Upper lobe of left lung (tissue), 4 donors: ENCODE data around the gene ADD2.

ENCODE experiments used
- POLR2A ChIP-seq, 4 donors: fragments of 450-650 bp; IDR thresholded peaks; one replicate each; pipeline ENCODE4 v1.5.1; 2016 to 2017; ENCODE audit warnings: antibody characterized with exemption in 4 of 4, mild to moderate bottlenecking in 2 of 4
- POLR2AphosphoS5 ChIP-seq, 2 donors: sonication (generic); formaldehyde crosslinking; IDR thresholded peaks; one replicate each; pipeline ENCODE4 v1.5.1; 2017; ENCODE audit warnings: antibody characterized with exemption in 2 of 2
- TF ChIP-seq, protein P1 (sequence below), 6 experiments: fragments of 450-650 bp in 4 of 6; fragments of 200-600 bp in 2 of 6; sonication (generic) in 2 of 6; IDR thresholded peaks; one replicate each; pipeline ENCODE4 v1.5.1; 2016 to 2019; ENCODE audit warnings: antibody characterized with exemption in 6 of 6

DNA sequence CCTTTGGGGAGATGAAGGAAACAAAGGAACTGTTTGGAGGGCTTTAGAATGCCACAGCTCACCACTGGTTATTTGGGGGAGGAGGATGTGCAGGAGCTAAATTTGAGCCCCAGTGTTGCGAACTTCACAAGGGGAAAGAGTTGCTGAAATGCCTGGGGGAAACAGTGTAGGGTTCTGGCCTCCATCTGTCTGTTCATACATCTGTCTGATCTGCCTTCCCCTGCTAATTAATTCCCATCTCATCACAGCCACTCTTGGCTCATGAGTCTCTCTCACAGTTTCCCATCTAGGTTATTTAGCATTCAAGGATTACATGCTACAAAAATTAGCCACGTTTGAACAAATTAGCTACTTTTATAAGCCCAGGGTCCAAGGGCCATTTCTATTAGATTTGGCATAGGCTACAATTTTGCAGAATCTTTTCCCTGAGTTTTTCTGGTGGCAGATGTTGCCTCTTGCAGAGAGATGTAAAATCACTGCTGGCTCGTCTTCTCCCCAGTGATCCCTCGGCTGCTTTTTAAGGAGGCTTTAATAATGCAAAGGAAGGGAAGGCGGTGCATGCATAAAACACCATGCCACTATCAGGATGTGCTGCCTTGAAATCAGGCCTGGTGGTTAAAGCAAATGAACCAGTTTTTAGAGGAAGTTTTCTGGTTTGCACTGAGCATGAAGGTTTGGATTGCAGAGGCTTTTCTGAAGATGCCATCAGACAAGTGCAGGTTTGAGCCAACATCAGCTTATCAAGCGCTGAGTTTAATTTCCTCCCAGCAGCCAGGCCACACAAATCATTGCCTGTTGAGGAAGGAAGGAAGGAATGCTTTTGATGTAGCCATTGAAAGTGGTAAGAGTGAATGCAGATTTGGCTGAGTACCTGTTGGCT, 35.0 kb downstream of the ADD2 start:
- TF ChIP-seq, protein P1, sequence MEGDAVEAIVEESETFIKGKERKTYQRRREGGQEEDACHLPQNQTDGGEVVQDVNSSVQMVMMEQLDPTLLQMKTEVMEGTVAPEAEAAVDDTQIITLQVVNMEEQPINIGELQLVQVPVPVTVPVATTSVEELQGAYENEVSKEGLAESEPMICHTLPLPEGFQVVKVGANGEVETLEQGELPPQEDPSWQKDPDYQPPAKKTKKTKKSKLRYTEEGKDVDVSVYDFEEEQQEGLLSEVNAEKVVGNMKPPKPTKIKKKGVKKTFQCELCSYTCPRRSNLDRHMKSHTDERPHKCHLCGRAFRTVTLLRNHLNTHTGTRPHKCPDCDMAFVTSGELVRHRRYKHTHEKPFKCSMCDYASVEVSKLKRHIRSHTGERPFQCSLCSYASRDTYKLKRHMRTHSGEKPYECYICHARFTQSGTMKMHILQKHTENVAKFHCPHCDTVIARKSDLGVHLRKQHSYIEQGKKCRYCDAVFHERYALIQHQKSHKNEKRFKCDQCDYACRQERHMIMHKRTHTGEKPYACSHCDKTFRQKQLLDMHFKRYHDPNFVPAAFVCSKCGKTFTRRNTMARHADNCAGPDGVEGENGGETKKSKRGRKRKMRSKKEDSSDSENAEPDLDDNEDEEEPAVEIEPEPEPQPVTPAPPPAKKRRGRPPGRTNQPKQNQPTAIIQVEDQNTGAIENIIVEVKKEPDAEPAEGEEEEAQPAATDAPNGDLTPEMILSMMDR (IDR thresholded peaks at IDR 0.05), result no peak
- TF ChIP-seq POLR2A (IDR thresholded peaks at IDR 0.05), result no peak
- TF ChIP-seq POLR2AphosphoS5 (IDR thresholded peaks at IDR 0.05), result no peak
